ENCODE measurements around the gene ALKBH6.
"Not testable (repeated sequence)": the region's sequence is repeated elsewhere in the genome, so short reads cannot be mapped to it uniquely, and the experiment has no call there.

DNA sequence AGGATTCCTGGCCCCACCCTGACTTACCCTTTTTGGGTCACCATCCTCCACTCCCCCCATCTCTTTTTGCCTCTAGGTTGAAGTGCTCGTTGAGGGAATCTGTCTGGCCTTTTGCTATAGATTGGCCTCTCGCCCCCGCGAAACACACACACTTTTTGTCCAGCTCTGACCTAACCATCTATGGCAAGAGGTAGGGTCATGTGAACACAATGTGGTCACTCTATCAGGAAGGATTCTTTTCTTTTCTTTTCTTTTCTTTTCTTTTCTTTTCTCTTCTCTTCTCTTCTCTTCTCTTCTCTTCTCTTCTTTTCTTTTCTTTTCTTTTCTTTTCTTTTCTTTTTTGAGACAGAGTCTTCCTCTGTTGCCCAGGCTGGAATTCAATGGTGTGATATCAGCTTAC lies 33.0 kb downstream of the ALKBH6 start:
- not testable (repeated sequence) for TF ChIP-seq SIN3A (IDR thresholded peaks at IDR 0.05; ENCODE audit: low read depth, low read length); DPF2 (IDR thresholded peaks at IDR 0.05); ATF7 (IDR thresholded peaks at IDR 0.05; ENCODE audit: low read depth); TCF12 (IDR thresholded peaks at IDR 0.05; ENCODE audit: low read depth, low read length)
- TF ChIP-seq, protein P1, sequence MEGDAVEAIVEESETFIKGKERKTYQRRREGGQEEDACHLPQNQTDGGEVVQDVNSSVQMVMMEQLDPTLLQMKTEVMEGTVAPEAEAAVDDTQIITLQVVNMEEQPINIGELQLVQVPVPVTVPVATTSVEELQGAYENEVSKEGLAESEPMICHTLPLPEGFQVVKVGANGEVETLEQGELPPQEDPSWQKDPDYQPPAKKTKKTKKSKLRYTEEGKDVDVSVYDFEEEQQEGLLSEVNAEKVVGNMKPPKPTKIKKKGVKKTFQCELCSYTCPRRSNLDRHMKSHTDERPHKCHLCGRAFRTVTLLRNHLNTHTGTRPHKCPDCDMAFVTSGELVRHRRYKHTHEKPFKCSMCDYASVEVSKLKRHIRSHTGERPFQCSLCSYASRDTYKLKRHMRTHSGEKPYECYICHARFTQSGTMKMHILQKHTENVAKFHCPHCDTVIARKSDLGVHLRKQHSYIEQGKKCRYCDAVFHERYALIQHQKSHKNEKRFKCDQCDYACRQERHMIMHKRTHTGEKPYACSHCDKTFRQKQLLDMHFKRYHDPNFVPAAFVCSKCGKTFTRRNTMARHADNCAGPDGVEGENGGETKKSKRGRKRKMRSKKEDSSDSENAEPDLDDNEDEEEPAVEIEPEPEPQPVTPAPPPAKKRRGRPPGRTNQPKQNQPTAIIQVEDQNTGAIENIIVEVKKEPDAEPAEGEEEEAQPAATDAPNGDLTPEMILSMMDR (IDR thresholded peaks at IDR 0.05 in 2 of 3, conservative IDR thresholded peaks at IDR 0.05 in 1 of 3; ENCODE audit: control insufficient read depth in 2 of 3, extremely low read depth in 1 of 3, insufficient read depth in 1 of 3, low read depth in 3 of 3, low read length in 3 of 3): not testable (repeated sequence)
